Heart right ventricle (tissue), 16 donors: ENCODE results near the gene TOMT. TPM values are rescaled to one million over a fixed set of nuclear protein-coding genes. Genes with fewer than 3 reads are reported as not detected.
"Not testable (repeated sequence)": the region's sequence is repeated elsewhere in the genome, so short reads cannot be mapped to it uniquely, and the experiment has no call there.

Source experiments
- ATAC-seq, 8 donors: fragments of 200-7000 bp; cut with Tn5 transposase; one replicate each; pipeline ENCODE4 v1.9.1; 2020; ENCODE audit warnings: mild to moderate bottlenecking in 8 of 8, moderate library complexity in 8 of 8, moderate number of reproducible peaks in 1 of 8
- DNase-seq, 2 donors: peaks; one replicate each; pipeline ENCODE4 v3.0.0-alpha.2; 2020
- H3K27ac ChIP-seq, 10 donors: fragments of 200-600 bp; sonication (generic) in 2 of 10; one replicate each; pipeline versions ENCODE4 v1.5.0 to v1.8.0; 2020 to 2022; ENCODE audit warnings: mild to moderate bottlenecking in 3 of 10
- H3K27me3 ChIP-seq, 7 donors: fragments of 200-600 bp; one replicate each; pipeline ENCODE4 v1.8.0; 2021 to 2022; ENCODE audit warnings: mild to moderate bottlenecking in 2 of 7
- H3K36me3 ChIP-seq, 9 donors: fragments of 200-600 bp; sonication (generic) in 1 of 9; one replicate each; pipeline versions ENCODE4 v1.5.0 to v1.8.0; 2020 to 2022; ENCODE audit warnings: mild to moderate bottlenecking in 2 of 9
- H3K4me1 ChIP-seq, 9 donors: fragments of 200-600 bp; sonication (generic) in 1 of 9; one replicate each; pipeline versions ENCODE4 v1.5.0 to v1.8.0; 2020 to 2022; ENCODE audit warnings: mild to moderate bottlenecking in 4 of 9
- H3K4me3 ChIP-seq, 10 donors: fragments of 200-600 bp; sonication (generic) in 2 of 10; one replicate each; pipeline versions ENCODE4 v1.5.0 to v1.8.0; 2020 to 2022; ENCODE audit warnings: mild to moderate bottlenecking in 7 of 10, moderate library complexity in 2 of 10
- H3K9me3 ChIP-seq, 11 donors: fragments of 200-600 bp in 10 of 11; sonication (generic) in 2 of 11; one replicate each; pipeline versions ENCODE4 v1.5.0 to v1.8.0; 2013 to 2022; ENCODE audit warnings: mild to moderate bottlenecking in 2 of 11, control low read depth in 1 of 11, moderate library complexity in 1 of 11
- CTCF ChIP-seq, 9 donors: fragments of 200-600 bp; sonication (generic) in 2 of 9; IDR thresholded peaks; one replicate each; pipeline versions ENCODE4 v1.5.0 to v1.8.0; 2021 to 2022; ENCODE audit warnings: antibody characterized with exemption in 9 of 9, mild to moderate bottlenecking in 5 of 9, moderate library complexity in 1 of 9
- whole genome bisulfite sequencing, 2 donors: extraction: QIAGEN DNeasy Blood & Tissue Kit; methylation state at CpG; one replicate each; pipeline ENCODE4 v1.1.7; 2013; ENCODE audit warnings: inconsistent platforms in 1 of 2; 5-methylcytosine and 5-hydroxymethylcytosine counted together
- intact Hi-C, 10 donors: fragments of 100-400 bp; cut with DNase I; formaldehyde crosslinking; loops; one replicate each; pipeline versions ENCODE4 v1.11.1 to v1.14.2; 2022
- polyA plus RNA-seq, 2 donors: library from polyadenylated mRNA; stranded (reverse); fragments of 200-250 nt; gene quantifications; one replicate each; pipeline ENCODE4 v1.2.3, GENCODE V29; 2013
- total RNA-seq, 10 donors: library from RNA; stranded (reverse); fragmentation: NEBNext Ultra II Directional in 3 of 10; extraction: Animal tissue kit (Norgen Biotek cat#: 25700) in 3 of 10; gene quantifications; one replicate each; pipeline versions ENCODE4 v1.2.1 to v1.2.4, GENCODE V29; 2021 to 2023
- donor health status: Arrhythmogenic right ventricular cardiomyopathy.
- donor health status: ischemic (EF 13 %, LVEDD 7.1; RV severe dilation, severe dysfunction).
- donor health status: healthy with polysubstance abuse.
- donor health status: DM: no; HTN: yes; CAD: no.
- donor health status: DM: no; HTN: no; CAD: no.
- donor health status: ischemic (EF 25% LVEDD 6.9; RV normal size, moderate dysfunction).
- donor health status: ischemic (EF 25% LVEDD 5.7; RV mildly dilated, moderate dysfunction).
- donor health status: healthy.
- donor health status: DM: yes; HTN: yes; CAD: no.
- donor health status: Ischemic cardiomyopathy.
- donor health status: ischemic (EF 35%, LVEDD 5.7; RV mildly dilated, moderate dysfunction).
- donor health status: nonischemic (EF 11% LVEDD 7.7; RV severe dilation, severe dysfunction).
- donor health status: DM: yes; HTN: yes; CAD: no.
- donor health status: PGD.
- donor health status: ischemic (EF 29% LVEDD 5.4; RV normal size, mild dysfunction).
- donor health status: nonischemic (EF 23%, LVEDD 6.1; RV moderate dilation, normal function).

The TOMT gene
- total and polyA plus RNA-seq, 12 donors = 0.21 TPM; not detected in 11

- WGBS, 2 donors = 53 to 60% methylated on average over 2 of the region's 2 CpGs
- Histone ChIP-seq H3K4me3 (no peak overlapping the region), H3K27me3 (peaks cover 0 to 9% (median 0%) of the 10 kb centered on the region in 7 donors), H3K27ac (no peak overlapping the region), H3K9me3 (peaks cover 0 to 9% (median 0%) of the 10 kb centered on the region in 11 donors), H3K36me3 (no peaks in the 10 kb centered on the region), H3K4me1 (peaks cover 0 to 19% (median 0%) of the 10 kb centered on the region in 9 donors)
- ATAC-seq = no peak
- no peak for TF ChIP-seq CTCF (IDR thresholded peaks at IDR 0.05)
- DNase-seq = no peak
- intact Hi-C loops = no loop called here
These were observed 22.2 kb downstream of the TOMT start for GRCh38 chr11:72127923-72128322.

- WGBS, 2 donors = 76 to 87% methylated on average over 3 of the region's 3 CpGs
- Histone ChIP-seq H3K27me3 (peaks cover 0 to 9% (median 0%) of the 10 kb centered on the region in 7 donors), H3K36me3 (no peaks in the 10 kb centered on the region), H3K27ac (no peak overlapping the region), H3K4me3 (no peak overlapping the region), H3K4me1 (peaks cover 0 to 16% (median 0%) of the 10 kb centered on the region in 9 donors), H3K9me3 (peaks cover 0 to 9% (median 0%) of the 10 kb centered on the region in 11 donors)
- intact Hi-C loops = no loop called here
- DNase-seq (no peak), ATAC-seq (no peak)
- TF ChIP-seq CTCF (IDR thresholded peaks at IDR 0.05) = no peak
These were observed 23.7 kb downstream of the TOMT start for GRCh38 chr11:72129381-72129780.

GRCh38 chr11:72132646-72133045 is 26.9 kb downstream of the TOMT start:
- 82 to 96% methylated on average over 2 of the region's 2 CpGs for WGBS, 2 donors
- ATAC-seq = no peak
- Histone ChIP-seq H3K27ac (peak overlapping the region in 1 of 10 donors; percentile 84), H3K4me1 (peaks cover 0 to 25% (median 0%) of the 10 kb centered on the region in 9 donors), H3K27me3 (peaks cover 0 to 9% (median 0%) of the 10 kb centered on the region in 7 donors), H3K36me3 (no peaks in the 10 kb centered on the region), H3K9me3 (peaks cover 0 to 9% (median 0%) of the 10 kb centered on the region in 11 donors), H3K4me3 (no peak overlapping the region)
- intact Hi-C loops = no loop called here
- no peak for TF ChIP-seq CTCF (IDR thresholded peaks at IDR 0.05)
- DNase-seq = no peak

GRCh38 chr11:72135473-72135872 is 29.7 kb downstream of the TOMT start, which contains the start of gene FOLR3:
Gene FOLR3, plus strand, starts transcription at chr11:72135725. Its CDS starts 228 bp downstream, at chr11:72135953.
- Histone ChIP-seq H3K4me3 (peak within 1 kb of the TSS in 1 of 10 donors; percentile 36), H3K4me1 (peaks cover 0 to 25% (median 0%) of the 10 kb centered on the region in 9 donors), H3K27ac (peak within 1 kb of the TSS in 1 of 10 donors; percentile 84)
- DNase-seq, H3K36me3 ChIP-seq, intact Hi-C loops, H3K9me3 ChIP-seq, H3K27me3 ChIP-seq: not testable (repeated sequence)
- WGBS, 2 donors = 83 to 89% methylated on average over 4 of the region's 4 CpGs
- peak in 2 of 8 donors; percentile 46 to 59 for ATAC-seq
